ENCODE data around the gene TMEM150A.
A peak's percentile ranks its signal among the peaks of the same experiment; 100 is the strongest.

The TMEM150A gene

DNA sequence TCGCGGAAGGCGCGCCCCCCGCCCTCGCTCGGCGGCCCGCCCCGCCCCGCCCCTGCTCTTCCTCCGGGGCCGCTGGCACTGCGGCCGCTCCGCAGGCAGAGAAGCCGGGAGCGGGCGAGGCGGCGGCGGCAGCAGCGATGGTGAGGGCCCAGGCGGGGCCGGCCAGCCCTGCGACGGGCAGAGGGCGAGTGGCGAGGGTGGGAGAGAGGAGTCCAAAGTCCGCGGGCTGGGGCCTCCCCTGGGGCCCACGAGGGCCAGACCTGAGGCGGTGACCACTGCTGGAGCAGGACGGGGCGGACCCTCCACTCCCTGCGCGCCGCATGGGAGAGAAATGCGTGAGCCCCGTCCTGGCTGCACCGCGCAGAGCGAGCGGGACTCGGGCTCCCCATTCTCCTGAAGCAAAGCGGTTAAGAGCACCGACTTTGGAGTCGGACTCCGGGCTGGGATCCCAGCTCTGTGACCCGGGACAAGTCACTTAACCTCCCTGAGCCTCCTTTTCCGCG, 18.1 kb downstream of the TMEM150A start, which contains the start of gene VAMP5:
Gene VAMP5 (plus strand): TSS at position 78 of the 503 bp plus-strand sequence. CDS start 60 bp downstream, at position 138.
- Histone ChIP-seq H3K9me3 (replicated peaks in 1 of 2; ENCODE audit: control insufficient read depth in 2 of 2, insufficient read depth in 1 of 2, low read depth in 1 of 2, low read length in 2 of 2) (no peaks in the 10 kb centered on the region), H2BK5ac (ENCODE audit: low read length) (peak within 1 kb of the TSS; percentile 43), H3K9ac (ENCODE audit: low read depth, low read length, poor library complexity) (no peak within 1 kb of the TSS), H3K27me3 (ENCODE audit: control insufficient read depth in 3 of 3, insufficient read depth in 3 of 3, low read depth in 1 of 3, low read length in 3 of 3) (peaks cover 0 to 26% (median 3%) of the 10 kb centered on the region in 3 experiments), H2BK15ac (ENCODE audit: low read length) (no peak within 1 kb of the TSS), H3K14ac (ENCODE audit: low read length) (peak within 1 kb of the TSS; percentile 73), H3K18ac (ENCODE audit: low read length) (peak within 1 kb of the TSS; percentile 72), H3K4me2 (ENCODE audit: insufficient read depth, low read length, poor library complexity, severe bottlenecking) (peak within 1 kb of the TSS; percentile 51), H3K4me3 (ENCODE audit: low read length in 2 of 2) (peak within 1 kb of the TSS in 1 of 2 donors; percentile 72), H3K23ac (ENCODE audit: low read depth, low read length, poor library complexity) (no peak within 1 kb of the TSS), H3K4ac (ENCODE audit: low read length) (no peak within 1 kb of the TSS), H2BK120ac (ENCODE audit: low read depth, low read length) (no peak within 1 kb of the TSS), H3K36me3 (replicated peaks in 1 of 2; ENCODE audit: control insufficient read depth in 2 of 2, insufficient read depth in 2 of 2, low read length in 2 of 2) (no peaks in the 10 kb centered on the region), H4K8ac (ENCODE audit: low read depth, low read length) (no peak within 1 kb of the TSS), H2AFZ (ENCODE audit: low read length) (peak within 1 kb of the TSS; percentile 58), H2BK12ac (ENCODE audit: low read length) (no peak within 1 kb of the TSS), H3K27ac (replicated peaks; ENCODE audit: low read length) (no peak within 1 kb of the TSS), H2AK5ac (ENCODE audit: low read depth, low read length) (no peak within 1 kb of the TSS), H3K4me1 (ENCODE audit: control insufficient read depth in 2 of 2, insufficient read depth in 1 of 2, low read depth in 1 of 2, low read length in 2 of 2) (peaks cover 10 to 23% of the 10 kb centered on the region in 2 donors), H3K79me1 (ENCODE audit: low read depth, low read length) (no peaks in the 10 kb centered on the region), H4K91ac (ENCODE audit: low read depth, low read length, poor library complexity) (no peak within 1 kb of the TSS)
- no peak for DNase-seq (ENCODE audit: low spot score)
- WGBS, 2 donors (ENCODE audit: extremely low coverage in 2 of 2, insufficient read length in 2 of 2, insufficient replicate concordance in 1 of 2) = no CpG with 5 or more reads among the region's 52 CpGs

DNA sequence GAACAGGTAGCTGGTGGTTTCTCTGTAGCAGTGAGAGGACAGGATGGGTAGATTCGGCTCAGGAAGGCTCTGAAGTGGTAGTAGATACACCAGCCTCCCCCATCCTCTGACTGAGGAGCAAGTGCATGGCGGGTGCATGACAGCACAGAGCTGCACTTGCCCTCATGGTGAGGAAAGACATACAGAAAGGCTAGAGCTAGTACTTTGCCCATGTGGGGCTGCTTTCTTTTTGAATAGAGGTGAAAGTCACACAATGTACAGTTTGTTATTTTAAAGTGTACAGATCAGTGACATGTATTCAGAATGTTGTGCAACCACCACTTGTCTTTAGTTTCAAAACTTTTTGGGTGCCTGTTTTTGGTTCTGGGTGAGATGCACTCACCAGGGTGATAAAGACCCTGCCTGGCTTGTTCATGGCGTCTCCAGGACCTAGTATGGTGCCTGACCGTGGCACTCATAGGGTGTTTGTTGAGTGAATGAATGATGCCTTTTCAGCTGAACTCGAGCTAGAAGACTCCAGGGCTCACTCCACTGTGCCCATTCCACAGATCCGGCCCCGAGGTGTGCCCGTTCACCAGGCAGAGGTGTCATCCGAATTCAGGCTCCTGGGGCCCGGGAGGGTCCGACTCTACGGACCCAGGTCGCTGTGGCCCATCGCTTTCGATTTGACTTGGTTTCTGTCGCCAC, 18.7 kb downstream of the TMEM150A start:
- H3K9me3 ChIP-seq (replicated peaks in 1 of 2; ENCODE audit: control insufficient read depth in 2 of 2, insufficient read depth in 1 of 2, low read depth in 1 of 2, low read length in 2 of 2) = no peaks in the 10 kb centered on the region
- H2AK5ac ChIP-seq (ENCODE audit: low read depth, low read length) = no peak overlapping the region
- H4K8ac ChIP-seq (ENCODE audit: low read depth, low read length) = no peak overlapping the region
- no peak overlapping the region for H2BK12ac ChIP-seq (ENCODE audit: low read length)
- peak overlapping the region; percentile 51 for H3K4me2 ChIP-seq (ENCODE audit: insufficient read depth, low read length, poor library complexity, severe bottlenecking)
- no peak overlapping the region for H4K91ac ChIP-seq (ENCODE audit: low read depth, low read length, poor library complexity)
- no peak overlapping the region for H2BK120ac ChIP-seq (ENCODE audit: low read depth, low read length)
- H3K4me3 ChIP-seq (ENCODE audit: low read length in 2 of 2) = no peak overlapping the region
- no peak overlapping the region for H3K4ac ChIP-seq (ENCODE audit: low read length)
- H3K18ac ChIP-seq (ENCODE audit: low read length) = peak overlapping the region; percentile 44
- H2BK5ac ChIP-seq (ENCODE audit: low read length) = no peak overlapping the region
- H3K4me1 ChIP-seq (ENCODE audit: control insufficient read depth in 2 of 2, insufficient read depth in 1 of 2, low read depth in 1 of 2, low read length in 2 of 2) = peaks cover 13 to 29% of the 10 kb centered on the region in 2 donors
- H3K14ac ChIP-seq (ENCODE audit: low read length) = peak overlapping the region; percentile 73
- H3K79me1 ChIP-seq (ENCODE audit: low read depth, low read length) = no peaks in the 10 kb centered on the region
- no peak overlapping the region for H3K23ac ChIP-seq (ENCODE audit: low read depth, low read length, poor library complexity)
- H3K27me3 ChIP-seq (ENCODE audit: control insufficient read depth in 3 of 3, insufficient read depth in 3 of 3, low read depth in 1 of 3, low read length in 3 of 3) = peaks cover 0 to 26% (median 3%) of the 10 kb centered on the region in 3 experiments
- no peaks in the 10 kb centered on the region for H3K36me3 ChIP-seq (replicated peaks in 1 of 2; ENCODE audit: control insufficient read depth in 2 of 2, insufficient read depth in 2 of 2, low read length in 2 of 2)
- DNase-seq (ENCODE audit: low spot score) = no peak
- no peak overlapping the region for H2AFZ ChIP-seq (ENCODE audit: low read length)
- H3K27ac ChIP-seq (replicated peaks; ENCODE audit: low read length) = no peak overlapping the region
- no peak overlapping the region for H2BK15ac ChIP-seq (ENCODE audit: low read length)
- WGBS, 2 donors (ENCODE audit: extremely low coverage in 2 of 2, insufficient read length in 2 of 2, insufficient replicate concordance in 1 of 2) = no CpG with 5 or more reads among the region's 16 CpGs
- H3K9ac ChIP-seq (ENCODE audit: low read depth, low read length, poor library complexity) = no peak overlapping the region

DNA sequence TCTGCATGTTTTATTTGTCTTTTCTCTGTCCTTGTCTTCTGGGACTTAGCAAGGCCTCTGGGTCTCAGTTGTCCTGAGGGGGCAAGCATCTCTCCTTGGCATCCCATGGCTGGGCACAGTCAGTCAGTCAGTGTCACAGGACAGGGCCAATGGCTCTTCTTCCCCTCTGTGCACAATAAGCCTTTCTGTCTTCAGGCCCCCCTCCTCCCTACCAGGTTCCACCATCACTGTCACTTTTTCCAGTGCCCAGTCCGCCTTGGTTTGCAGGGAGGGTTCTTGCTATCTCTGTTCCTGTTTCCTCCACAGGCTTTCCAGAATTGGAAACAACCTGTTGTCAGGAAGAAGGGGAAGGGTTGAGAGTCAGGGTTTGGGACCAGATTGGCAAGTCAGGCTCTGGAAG, 20.0 kb downstream of the TMEM150A start:
- H3K4me2 ChIP-seq (ENCODE audit: insufficient read depth, low read length, poor library complexity, severe bottlenecking) = no peak overlapping the region
- H3K9ac ChIP-seq (ENCODE audit: low read depth, low read length, poor library complexity) = no peak overlapping the region
- H4K8ac ChIP-seq (ENCODE audit: low read depth, low read length) = no peak overlapping the region
- H3K4ac ChIP-seq (ENCODE audit: low read length) = no peak overlapping the region
- no peak overlapping the region for H2BK5ac ChIP-seq (ENCODE audit: low read length)
- DNase-seq (ENCODE audit: low spot score) = no peak
- no peak overlapping the region for H4K91ac ChIP-seq (ENCODE audit: low read depth, low read length, poor library complexity)
- no peak overlapping the region for H3K23ac ChIP-seq (ENCODE audit: low read depth, low read length, poor library complexity)
- no peak overlapping the region for H2BK12ac ChIP-seq (ENCODE audit: low read length)
- H3K36me3 ChIP-seq (replicated peaks in 1 of 2; ENCODE audit: control insufficient read depth in 2 of 2, insufficient read depth in 2 of 2, low read length in 2 of 2) = no peaks in the 10 kb centered on the region
- H3K18ac ChIP-seq (ENCODE audit: low read length) = no peak overlapping the region
- no peak overlapping the region for H3K27ac ChIP-seq (replicated peaks; ENCODE audit: low read length)
- no CpG with 5 or more reads among the region's 1 CpG for WGBS, 2 donors (ENCODE audit: extremely low coverage in 2 of 2, insufficient read length in 2 of 2, insufficient replicate concordance in 1 of 2)
- H3K14ac ChIP-seq (ENCODE audit: low read length) = no peak overlapping the region
- H3K4me3 ChIP-seq (ENCODE audit: low read length in 2 of 2) = no peak overlapping the region
- H3K9me3 ChIP-seq (replicated peaks in 1 of 2; ENCODE audit: control insufficient read depth in 2 of 2, insufficient read depth in 1 of 2, low read depth in 1 of 2, low read length in 2 of 2) = no peaks in the 10 kb centered on the region
- no peak overlapping the region for H2BK15ac ChIP-seq (ENCODE audit: low read length)
- peaks cover 0 to 26% (median 3%) of the 10 kb centered on the region in 3 experiments for H3K27me3 ChIP-seq (ENCODE audit: control insufficient read depth in 3 of 3, insufficient read depth in 3 of 3, low read depth in 1 of 3, low read length in 3 of 3)
- H2AK5ac ChIP-seq (ENCODE audit: low read depth, low read length) = no peak overlapping the region
- no peak overlapping the region for H2AFZ ChIP-seq (ENCODE audit: low read length)
- peaks cover 19 to 34% of the 10 kb centered on the region in 2 donors for H3K4me1 ChIP-seq (ENCODE audit: control insufficient read depth in 2 of 2, insufficient read depth in 1 of 2, low read depth in 1 of 2, low read length in 2 of 2)
- no peaks in the 10 kb centered on the region for H3K79me1 ChIP-seq (ENCODE audit: low read depth, low read length)
- H2BK120ac ChIP-seq (ENCODE audit: low read depth, low read length) = no peak overlapping the region

DNA sequence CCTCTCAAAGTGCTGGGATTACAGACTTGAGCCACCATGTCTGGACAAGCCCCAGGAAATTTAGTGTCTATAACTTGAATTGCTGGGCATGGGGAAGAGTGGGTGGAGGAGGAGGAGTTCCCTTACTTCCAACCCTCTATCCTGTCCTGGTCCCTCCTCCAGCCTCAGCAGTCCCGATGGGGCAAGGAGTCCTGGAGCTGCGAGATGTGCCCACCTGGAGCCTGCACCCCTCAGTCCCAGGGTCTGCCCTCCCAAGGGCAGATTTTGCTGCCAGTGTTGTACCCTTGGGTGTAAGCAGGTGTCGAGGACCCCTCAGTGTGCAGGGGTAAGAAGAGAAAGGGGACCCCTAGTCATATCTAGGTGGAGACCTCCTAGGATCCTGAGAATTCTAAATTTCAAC, 22.3 kb downstream of the TMEM150A start:
- Histone ChIP-seq H3K9me3 (replicated peaks in 1 of 2; ENCODE audit: control insufficient read depth in 2 of 2, insufficient read depth in 1 of 2, low read depth in 1 of 2, low read length in 2 of 2) (no peaks in the 10 kb centered on the region), H2AFZ (ENCODE audit: low read length) (no peak overlapping the region), H2BK120ac (ENCODE audit: low read depth, low read length) (no peak overlapping the region), H3K4me2 (ENCODE audit: insufficient read depth, low read length, poor library complexity, severe bottlenecking) (no peak overlapping the region), H3K4me3 (ENCODE audit: low read length in 2 of 2) (peak overlapping the region in 1 of 2 donors; percentile 22), H2AK5ac (ENCODE audit: low read depth, low read length) (no peak overlapping the region), H3K79me1 (ENCODE audit: low read depth, low read length) (no peaks in the 10 kb centered on the region), H3K4ac (ENCODE audit: low read length) (no peak overlapping the region), H3K36me3 (replicated peaks in 1 of 2; ENCODE audit: control insufficient read depth in 2 of 2, insufficient read depth in 2 of 2, low read length in 2 of 2) (no peaks in the 10 kb centered on the region), H4K91ac (ENCODE audit: low read depth, low read length, poor library complexity) (no peak overlapping the region), H3K4me1 (ENCODE audit: control insufficient read depth in 2 of 2, insufficient read depth in 1 of 2, low read depth in 1 of 2, low read length in 2 of 2) (peaks cover 19 to 29% of the 10 kb centered on the region in 2 donors), H3K27ac (replicated peaks; ENCODE audit: low read length) (no peak overlapping the region), H4K8ac (ENCODE audit: low read depth, low read length) (no peak overlapping the region), H3K27me3 (ENCODE audit: control insufficient read depth in 3 of 3, insufficient read depth in 3 of 3, low read depth in 1 of 3, low read length in 3 of 3) (peaks cover 0 to 21% (median 3%) of the 10 kb centered on the region in 3 experiments), H2BK15ac (ENCODE audit: low read length) (no peak overlapping the region), H2BK5ac (ENCODE audit: low read length) (no peak overlapping the region), H2BK12ac (ENCODE audit: low read length) (no peak overlapping the region), H3K9ac (ENCODE audit: low read depth, low read length, poor library complexity) (no peak overlapping the region), H3K23ac (ENCODE audit: low read depth, low read length, poor library complexity) (no peak overlapping the region), H3K14ac (ENCODE audit: low read length) (no peak overlapping the region), H3K18ac (ENCODE audit: low read length) (no peak overlapping the region)
- DNase-seq (ENCODE audit: low spot score) = no peak
- no CpG with 5 or more reads among the region's 3 CpGs for WGBS, 2 donors (ENCODE audit: extremely low coverage in 2 of 2, insufficient read length in 2 of 2, insufficient replicate concordance in 1 of 2)
